ENCODE data around the gene FNDC3B. TPM values are rescaled to one million over a fixed set of nuclear protein-coding genes. Genes with fewer than 3 reads are reported as not detected.
"Not testable (repeated sequence)": the region's sequence is repeated elsewhere in the genome, so short reads cannot be mapped to it uniquely, and the experiment has no call there.

FNDC3B gene
- total RNA-seq, 1 donor: 139 TPM

DNA sequence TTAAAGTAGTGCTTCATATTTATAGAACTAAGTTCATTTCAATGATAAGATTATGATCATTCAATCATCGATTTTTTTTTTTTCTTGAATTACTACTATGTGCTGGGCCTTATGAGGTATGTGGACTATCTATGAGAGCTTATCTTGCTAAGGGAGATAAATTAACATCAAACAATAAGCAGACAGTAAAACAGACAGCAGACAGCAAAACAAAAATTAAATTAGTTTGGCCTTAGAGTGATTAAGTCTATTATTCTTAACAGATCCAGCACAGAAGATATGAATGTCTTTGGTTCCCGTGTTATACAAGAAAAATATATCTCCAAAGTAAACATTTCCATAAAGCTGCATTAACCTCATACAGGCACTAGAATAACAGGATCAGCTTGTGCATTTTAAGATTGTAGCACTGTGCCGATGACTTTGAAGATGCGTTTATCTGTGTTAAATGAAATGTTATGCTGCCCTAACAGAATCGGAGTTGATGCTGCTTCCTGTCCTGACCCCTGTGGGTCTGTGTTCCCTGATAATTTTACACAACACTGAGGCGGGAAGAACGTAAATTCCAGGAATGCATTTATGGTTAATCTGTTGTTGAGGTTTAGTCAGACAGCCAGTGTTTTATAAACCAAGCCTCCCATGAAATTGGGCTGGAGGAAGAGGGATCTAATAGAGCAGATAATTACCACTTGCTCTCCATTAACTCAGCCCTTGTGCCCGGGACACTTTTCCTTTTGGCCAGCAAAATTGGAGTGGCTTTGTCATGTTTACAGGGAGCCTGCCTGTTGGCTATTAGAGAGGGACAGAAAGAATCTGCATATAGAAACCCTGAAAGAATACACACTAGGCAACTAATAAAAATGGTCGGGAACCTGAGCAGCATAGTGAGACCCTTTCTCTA, 328.1 kb downstream of the FNDC3B start:
- no peak overlapping the region for H3K4me3 ChIP-seq (ENCODE audit: low read depth, low read length)
- peak; percentile 8 for DNase-seq (ENCODE audit: low read depth)
- TF ChIP-seq, protein P1, sequence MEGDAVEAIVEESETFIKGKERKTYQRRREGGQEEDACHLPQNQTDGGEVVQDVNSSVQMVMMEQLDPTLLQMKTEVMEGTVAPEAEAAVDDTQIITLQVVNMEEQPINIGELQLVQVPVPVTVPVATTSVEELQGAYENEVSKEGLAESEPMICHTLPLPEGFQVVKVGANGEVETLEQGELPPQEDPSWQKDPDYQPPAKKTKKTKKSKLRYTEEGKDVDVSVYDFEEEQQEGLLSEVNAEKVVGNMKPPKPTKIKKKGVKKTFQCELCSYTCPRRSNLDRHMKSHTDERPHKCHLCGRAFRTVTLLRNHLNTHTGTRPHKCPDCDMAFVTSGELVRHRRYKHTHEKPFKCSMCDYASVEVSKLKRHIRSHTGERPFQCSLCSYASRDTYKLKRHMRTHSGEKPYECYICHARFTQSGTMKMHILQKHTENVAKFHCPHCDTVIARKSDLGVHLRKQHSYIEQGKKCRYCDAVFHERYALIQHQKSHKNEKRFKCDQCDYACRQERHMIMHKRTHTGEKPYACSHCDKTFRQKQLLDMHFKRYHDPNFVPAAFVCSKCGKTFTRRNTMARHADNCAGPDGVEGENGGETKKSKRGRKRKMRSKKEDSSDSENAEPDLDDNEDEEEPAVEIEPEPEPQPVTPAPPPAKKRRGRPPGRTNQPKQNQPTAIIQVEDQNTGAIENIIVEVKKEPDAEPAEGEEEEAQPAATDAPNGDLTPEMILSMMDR (IDR thresholded peaks at IDR 0.05; ENCODE audit: insufficient read depth, low read length): no peak

DNA sequence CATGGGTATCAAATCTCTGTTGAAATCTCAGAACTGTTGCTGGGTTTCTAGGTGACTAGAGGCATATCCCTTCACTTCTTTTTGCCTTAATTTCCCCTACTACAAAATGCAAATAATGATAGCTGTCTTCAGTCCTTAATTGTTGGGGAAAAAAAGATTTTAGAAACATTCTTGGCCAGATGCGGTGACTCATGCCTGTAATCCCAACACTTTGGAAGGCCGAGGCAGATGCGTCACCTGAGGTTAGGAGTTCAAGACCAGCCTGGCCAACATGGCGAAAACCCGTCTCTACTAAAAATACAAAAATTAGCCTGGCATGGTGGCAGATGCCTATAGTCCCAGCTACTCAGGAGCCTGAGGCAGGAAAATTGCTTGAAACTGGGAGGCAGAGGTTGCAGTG, 329.2 kb downstream of the FNDC3B start:
- not testable (repeated sequence) for H3K4me3 ChIP-seq (ENCODE audit: low read depth, low read length); DNase-seq (ENCODE audit: low read depth)

DNA sequence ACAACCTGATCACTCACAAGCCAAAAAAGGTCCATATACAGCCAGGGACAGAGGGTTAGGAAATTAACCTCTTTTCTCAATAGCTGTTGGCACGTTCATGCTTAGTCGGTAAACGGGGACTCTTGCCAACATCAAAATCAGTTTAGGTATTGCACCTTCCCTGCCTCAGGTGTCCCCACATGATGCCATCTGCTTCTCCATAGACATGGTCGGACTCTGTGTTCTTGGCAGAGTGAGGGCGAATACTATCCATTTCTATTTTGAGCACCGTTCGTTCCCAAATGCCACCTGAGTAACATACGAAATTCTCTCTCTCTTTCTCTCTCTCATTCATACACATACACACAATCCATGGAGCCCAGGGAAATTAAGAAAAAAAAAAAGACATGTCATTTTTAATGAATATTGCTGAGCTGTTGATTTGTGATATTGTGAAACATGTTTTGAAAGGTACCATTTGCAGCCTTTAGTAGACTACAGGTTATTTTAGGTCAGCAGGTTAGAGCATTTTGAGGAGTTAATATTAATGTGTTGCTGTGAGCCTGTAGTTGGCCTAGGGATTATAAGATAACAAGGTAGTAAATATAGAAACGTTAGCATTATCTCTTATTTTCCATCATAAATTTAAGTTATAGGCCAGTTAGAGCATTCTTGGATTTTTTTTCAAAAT, 330.3 kb downstream of the FNDC3B start:
- H3K4me3 ChIP-seq (ENCODE audit: low read depth, low read length): no peak overlapping the region
- DNase-seq (ENCODE audit: low read depth): no peak
- TF ChIP-seq, protein P1 (IDR thresholded peaks at IDR 0.05; ENCODE audit: insufficient read depth, low read length): no peak

- TF ChIP-seq, protein P1 (IDR thresholded peaks at IDR 0.05; ENCODE audit: insufficient read depth, low read length): no peak
- DNase-seq (ENCODE audit: low read depth): no peak
- no peak overlapping the region for H3K4me3 ChIP-seq (ENCODE audit: low read depth, low read length)
Observed at GRCh38 chr3:172370419-172370818, 331.0 kb downstream of the FNDC3B start.

DNA sequence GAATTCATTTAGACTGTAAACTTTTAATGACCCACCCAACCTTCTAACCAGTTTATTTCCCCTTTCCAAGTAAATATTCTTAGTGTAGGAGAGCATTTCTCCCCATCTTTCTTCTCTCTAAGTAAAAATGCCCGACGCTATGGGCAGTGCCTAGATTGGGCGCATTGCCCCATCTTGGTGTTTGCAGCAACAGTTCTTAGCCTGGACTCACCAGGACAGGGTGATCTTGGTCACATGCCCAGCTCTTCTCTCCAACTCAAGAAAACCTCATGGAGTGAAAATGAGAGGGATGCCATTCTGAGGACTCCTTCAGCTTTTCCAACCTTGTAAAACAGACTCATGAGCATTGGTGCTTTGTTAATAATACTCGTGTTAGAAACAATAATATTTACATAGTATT, 332.2 kb downstream of the FNDC3B start:
- TF ChIP-seq, protein P1 (IDR thresholded peaks at IDR 0.05; ENCODE audit: insufficient read depth, low read length): no peak
- DNase-seq (ENCODE audit: low read depth): no peak
- no peak overlapping the region for H3K4me3 ChIP-seq (ENCODE audit: low read depth, low read length)

DNA sequence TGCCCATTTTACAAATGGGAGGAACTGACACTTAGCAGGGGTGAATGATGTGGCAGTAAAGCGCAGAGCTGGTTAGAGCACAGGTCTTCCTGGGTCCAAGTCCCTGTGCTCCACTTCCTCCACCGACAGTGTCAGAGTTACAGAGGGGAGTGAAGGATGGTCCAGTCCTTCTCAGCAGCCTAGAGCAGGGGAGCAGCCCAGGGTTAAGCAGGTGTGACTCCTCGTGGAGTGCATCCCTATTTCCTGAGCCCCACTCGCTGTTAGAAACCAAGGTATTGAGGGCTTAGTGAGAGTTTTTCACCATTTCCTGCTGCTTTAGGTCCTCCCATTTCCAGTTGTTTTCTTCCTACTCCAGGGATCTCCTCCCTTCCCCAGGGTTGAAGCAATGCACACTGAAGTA, 333.5 kb downstream of the FNDC3B start:
- DNase-seq (ENCODE audit: low read depth): no peak
- TF ChIP-seq, protein P1 (IDR thresholded peaks at IDR 0.05; ENCODE audit: insufficient read depth, low read length): no peak

DNA sequence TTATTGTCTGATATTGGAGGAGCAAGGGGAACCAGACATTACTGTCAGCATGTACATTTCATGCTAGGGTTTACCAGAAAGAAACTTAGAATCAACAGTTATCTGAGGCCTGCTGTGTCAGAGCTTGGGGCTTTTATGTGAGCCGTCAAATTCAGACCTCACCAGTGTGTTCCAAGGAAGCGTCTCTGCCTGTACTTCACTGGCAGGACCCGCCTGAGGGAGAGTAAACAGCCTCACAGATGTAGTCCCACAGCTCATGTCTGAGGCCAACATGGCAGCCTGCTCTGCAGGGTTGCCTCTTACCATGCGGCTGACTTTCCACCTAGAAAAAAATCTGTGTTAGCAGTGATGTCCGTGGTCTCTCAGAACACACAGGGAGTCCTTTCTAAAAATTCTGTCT, 334.5 kb downstream of the FNDC3B start:
- TF ChIP-seq, protein P1 (IDR thresholded peaks at IDR 0.05; ENCODE audit: insufficient read depth, low read length): no peak
- DNase-seq (ENCODE audit: low read depth): no peak
- no peak overlapping the region for H3K4me3 ChIP-seq (ENCODE audit: low read depth, low read length)

More for the DNA sequence above, 333.5 kb downstream of the FNDC3B start:
- no peak overlapping the region for H3K4me3 ChIP-seq (ENCODE audit: low read depth, low read length)

All from fibroblast of the aortic adventitia (primary cell).